HG02610 (cell line): Measurements from ENCODE around the gene MIR17HG.
"Not testable (repeated sequence)": the region's sequence is repeated elsewhere in the genome, so short reads cannot be mapped to it uniquely, and the experiment has no call there.

Experiments
- ATAC-seq: cut with Tn5 transposase; IDR thresholded peaks from one replicate; pipeline ENCODE4 v1.9.1; 2021; ENCODE audit warnings: mild to moderate bottlenecking, moderate library complexity; ENCODE audit not compliant: unreplicated experiment

Gene MIR17HG

GRCh38 chr13:91347202-91347995 lies at the start of gene MIR17HG:
Gene MIR17HG (plus strand): TSS chr13:91347687.
- ATAC-seq = peak; percentile 52

- ATAC-seq = no peak
Observed at GRCh38 chr13:91298060-91298459, 49.4 kb upstream of the MIR17HG start.

GRCh38 chr13:91302111-91302510 lies 45.4 kb upstream of the MIR17HG start:
- peak; percentile 85 for ATAC-seq

- ATAC-seq = no peak
Observed at GRCh38 chr13:91303031-91303430, 44.5 kb upstream of the MIR17HG start.

- no peak for ATAC-seq
Observed at GRCh38 chr13:91304741-91305140, 42.7 kb upstream of the MIR17HG start.

- ATAC-seq = no peak
Observed at GRCh38 chr13:91305652-91306051, 41.8 kb upstream of the MIR17HG start.

GRCh38 chr13:91307887-91308286 lies 39.6 kb upstream of the MIR17HG start:
- ATAC-seq = peak; percentile 37

- ATAC-seq = no peak
Observed at GRCh38 chr13:91308299-91308698, 39.2 kb upstream of the MIR17HG start.

GRCh38 chr13:91311491-91311890 lies 36.0 kb upstream of the MIR17HG start:
- no peak for ATAC-seq

GRCh38 chr13:91312324-91312723 lies 35.2 kb upstream of the MIR17HG start:
- ATAC-seq = peak; percentile 39

- ATAC-seq = peak; percentile 73
Observed at GRCh38 chr13:91313103-91313502, 34.4 kb upstream of the MIR17HG start.

- ATAC-seq = peak; percentile 45
Observed at GRCh38 chr13:91313581-91313980, 33.9 kb upstream of the MIR17HG start.

GRCh38 chr13:91314888-91315287 lies 32.6 kb upstream of the MIR17HG start:
- no peak for ATAC-seq

GRCh38 chr13:91318886-91319285 lies 28.6 kb upstream of the MIR17HG start:
- ATAC-seq = no peak

GRCh38 chr13:91319996-91320395 lies 27.5 kb upstream of the MIR17HG start:
- ATAC-seq = no peak

GRCh38 chr13:91320990-91321389 lies 26.5 kb upstream of the MIR17HG start:
- not testable (repeated sequence) for ATAC-seq

GRCh38 chr13:91323349-91323748 lies 24.1 kb upstream of the MIR17HG start:
- ATAC-seq = peak; percentile 41

GRCh38 chr13:91326146-91326545 lies 21.3 kb upstream of the MIR17HG start:
- ATAC-seq = no peak

- ATAC-seq = no peak
Observed at GRCh38 chr13:91328726-91329125, 18.8 kb upstream of the MIR17HG start.

GRCh38 chr13:91329733-91330132 lies 17.8 kb upstream of the MIR17HG start:
- no peak for ATAC-seq

GRCh38 chr13:91331047-91331915 lies 16.2 kb upstream of the MIR17HG start:
- ATAC-seq = peak; percentile 89

GRCh38 chr13:91346062-91346461 lies 1.4 kb upstream of the MIR17HG start:
- ATAC-seq = no peak
